ENCODE results near the gene HES3.

Gene HES3

GRCh38 chr1:6248932-6249738, 5.2 kb downstream of the HES3 start:
- no peak overlapping the region for H3K4me3 ChIP-seq (ENCODE audit: low read depth, low read length)
- no peak for TF ChIP-seq CTCF (IDR thresholded peaks at IDR 0.05; ENCODE audit: low read depth, low read length)

GRCh38 chr1:6249739-6250689, 6.0 kb downstream of the HES3 start:
- no peak overlapping the region for H3K4me3 ChIP-seq (ENCODE audit: low read depth, low read length)
- TF ChIP-seq CTCF (IDR thresholded peaks at IDR 0.05; ENCODE audit: low read depth, low read length) = no peak

- H3K4me3 ChIP-seq (ENCODE audit: low read depth, low read length) = no peak overlapping the region
- TF ChIP-seq CTCF (IDR thresholded peaks at IDR 0.05; ENCODE audit: low read depth, low read length) = no peak
Measured at GRCh38 chr1:6251233-6251632, 7.3 kb downstream of the HES3 start.

GRCh38 chr1:6251681-6252373, 7.8 kb downstream of the HES3 start:
- H3K4me3 ChIP-seq (ENCODE audit: low read depth, low read length) = no peak overlapping the region
- TF ChIP-seq CTCF (IDR thresholded peaks at IDR 0.05; ENCODE audit: low read depth, low read length) = no peak

GRCh38 chr1:6252374-6252710, 8.4 kb downstream of the HES3 start:
- TF ChIP-seq CTCF (IDR thresholded peaks at IDR 0.05; ENCODE audit: low read depth, low read length) = no peak

GRCh38 chr1:6253380-6253779, 9.4 kb downstream of the HES3 start:
- H3K4me3 ChIP-seq (ENCODE audit: low read depth, low read length) = no peak overlapping the region
- TF ChIP-seq CTCF (IDR thresholded peaks at IDR 0.05; ENCODE audit: low read depth, low read length) = no peak

More at GRCh38 chr1:6252374-6252710, 8.4 kb downstream of the HES3 start:
- H3K4me3 ChIP-seq (ENCODE audit: low read depth, low read length) = no peak overlapping the region

Data from WI38 (cell line).